GM21529 (cell line): ENCODE results near the gene DGLUCY.
"Not testable (repeated sequence)": the region's sequence is repeated elsewhere in the genome, so short reads cannot be mapped to it uniquely, and the experiment has no call there.

Source experiments
- ATAC-seq: cut with Tn5 transposase; IDR thresholded peaks from one replicate; pipeline ENCODE4 v1.9.1; 2021; ENCODE audit not compliant: unreplicated experiment

The DGLUCY gene

DNA sequence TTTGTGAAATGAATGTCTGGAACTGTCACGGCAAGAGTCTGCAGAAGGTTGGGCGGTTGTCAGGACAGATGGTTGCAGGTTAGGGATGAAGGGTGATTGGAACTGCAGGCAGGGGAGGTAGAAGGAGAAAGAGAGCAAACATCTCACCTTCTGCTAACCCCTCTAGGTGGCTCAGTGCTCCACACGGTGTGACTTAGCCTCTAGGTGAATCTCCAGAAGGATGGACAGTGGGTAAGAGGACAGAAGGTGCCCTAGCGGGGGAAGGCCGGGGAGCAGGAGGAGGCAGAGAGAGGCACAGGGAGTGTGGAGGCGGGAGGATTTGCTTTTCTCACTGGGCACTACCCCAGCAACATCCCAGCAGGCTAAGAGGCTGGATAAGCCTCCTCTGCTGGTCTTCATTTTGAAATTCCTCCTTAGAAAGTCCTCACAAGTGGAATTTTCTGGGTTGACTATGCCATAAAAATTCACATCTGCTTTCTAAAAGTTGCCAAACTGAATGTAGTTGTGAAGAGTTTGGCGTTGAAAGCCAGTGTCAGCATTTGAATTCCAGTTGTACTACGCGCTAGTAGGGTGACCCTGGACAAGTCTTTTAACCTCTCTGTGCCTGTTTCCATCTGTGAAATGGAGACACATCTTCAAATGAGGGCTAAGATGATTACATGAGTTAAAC, 141.3 kb downstream of the DGLUCY start:
- ATAC-seq, result no peak

DNA sequence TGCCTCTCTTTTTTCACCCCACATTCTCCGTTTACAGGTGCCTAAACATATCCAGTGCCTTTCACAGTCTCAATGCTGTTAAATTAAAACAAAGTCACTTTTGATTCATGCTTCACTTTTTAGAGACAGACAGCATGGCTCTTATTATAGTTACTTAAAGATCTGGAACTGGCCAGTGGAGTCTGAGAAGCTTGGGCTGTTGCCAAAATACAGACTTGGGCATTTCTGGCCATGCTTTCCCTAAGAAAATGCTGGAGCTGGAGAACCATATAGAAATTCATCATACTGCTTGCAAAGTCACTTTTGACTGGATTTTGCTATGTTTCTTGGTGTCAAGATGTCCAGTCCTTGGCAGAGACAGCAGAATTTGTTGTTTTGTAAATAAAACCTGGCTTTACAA, 142.8 kb downstream of the DGLUCY start:
- ATAC-seq, result no peak

DNA sequence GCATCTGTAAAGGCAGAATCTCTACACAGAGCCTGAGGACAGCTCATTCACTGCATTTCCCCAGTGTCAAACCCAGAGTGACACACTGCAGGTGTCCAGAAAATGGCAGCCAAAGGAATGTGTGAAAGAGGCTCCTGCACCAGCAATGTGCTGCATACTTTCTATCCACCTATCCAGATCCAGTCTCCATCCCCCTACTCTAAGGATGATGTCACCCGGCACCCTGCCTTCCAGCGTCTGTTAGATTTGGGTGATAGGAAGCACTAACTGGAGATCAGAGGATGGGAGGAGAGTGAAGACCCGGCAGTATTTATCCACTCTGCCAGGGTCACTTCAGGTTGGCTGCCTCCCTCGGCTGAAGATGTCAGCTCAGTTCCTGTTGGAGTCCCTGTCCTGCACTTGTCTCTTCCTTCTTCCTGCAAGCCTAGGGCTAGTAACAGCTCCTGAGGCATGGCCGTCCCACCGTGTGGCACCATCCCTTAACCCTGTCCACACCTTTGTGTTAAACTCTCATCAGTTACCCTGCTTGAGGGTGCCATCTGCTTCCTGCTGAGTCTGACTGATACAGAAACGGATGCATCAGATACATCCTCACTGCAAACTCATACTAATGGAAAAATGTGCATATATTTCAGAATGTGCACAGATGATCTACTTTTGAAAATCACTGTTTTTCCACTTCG, 143.6 kb downstream of the DGLUCY start:
- ATAC-seq, result no peak

DNA sequence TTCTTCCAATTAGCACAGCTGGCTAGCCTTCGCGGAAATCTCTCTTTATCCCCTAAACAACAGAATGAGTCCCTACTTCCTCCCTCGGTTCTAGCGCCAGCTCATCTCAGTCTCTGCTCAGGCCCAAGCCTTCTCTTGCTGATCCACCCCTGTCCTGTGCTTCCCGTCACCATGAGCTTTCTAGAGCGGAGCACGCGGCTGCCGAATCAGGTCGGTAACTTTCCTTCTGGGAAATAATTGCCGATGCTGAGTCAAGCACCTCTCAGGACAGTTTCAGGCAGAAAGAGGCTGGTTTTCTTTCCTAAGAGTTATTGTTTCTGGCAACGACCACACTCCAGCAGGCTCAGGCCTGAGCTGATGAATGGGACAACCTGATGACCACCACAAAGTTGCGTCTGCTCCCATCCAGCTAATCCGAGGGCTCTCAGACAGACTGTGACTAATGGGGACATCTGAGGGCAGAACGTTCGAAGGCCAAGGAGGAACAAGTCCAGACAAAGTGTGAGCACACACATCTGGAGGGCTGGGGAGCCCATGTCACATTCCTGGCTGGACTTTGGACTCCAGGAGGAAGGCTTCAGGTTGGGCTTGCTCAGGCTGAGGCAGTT, 144.2 kb downstream of the DGLUCY start:
- no peak for ATAC-seq

DNA sequence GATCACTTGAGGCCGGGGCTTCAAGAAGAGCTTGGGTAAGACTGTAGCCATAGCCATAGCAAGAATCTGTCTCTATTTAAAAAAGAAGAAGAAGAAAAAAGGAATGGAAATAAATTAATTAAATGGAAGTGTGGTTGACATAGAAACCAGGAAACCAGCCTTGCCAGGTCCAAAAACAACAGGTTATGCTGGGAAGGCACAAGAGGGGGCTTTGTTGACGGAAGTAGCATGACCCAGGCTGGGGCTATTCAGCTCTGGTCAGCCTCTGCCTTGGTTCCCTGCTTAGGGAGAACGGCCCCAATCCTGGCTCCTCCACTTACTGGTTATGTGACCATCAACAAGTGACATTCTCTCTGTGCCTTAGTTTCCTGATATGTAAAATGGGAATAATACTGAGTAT, 145.0 kb downstream of the DGLUCY start:
- ATAC-seq, result no peak

DNA sequence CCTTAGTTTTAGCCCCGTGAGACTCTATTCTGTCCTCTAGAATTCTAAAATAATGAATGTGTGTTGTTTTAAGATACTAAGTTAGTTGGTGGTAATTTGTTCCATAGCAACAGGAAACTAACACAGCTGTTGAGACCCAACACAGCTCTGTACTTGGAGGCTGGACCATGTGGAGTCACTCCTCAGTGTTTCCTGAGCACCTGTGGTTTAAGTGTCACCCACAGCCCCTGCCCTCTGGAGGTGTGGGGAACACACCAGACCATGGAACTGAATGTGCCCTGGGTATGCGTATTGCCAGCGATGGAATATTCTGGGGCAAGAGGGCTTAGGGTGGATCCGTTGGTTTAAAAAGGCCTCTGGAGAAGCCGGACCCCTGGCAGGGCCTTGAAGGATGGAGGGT, 147.2 kb downstream of the DGLUCY start:
- no peak for ATAC-seq

DNA sequence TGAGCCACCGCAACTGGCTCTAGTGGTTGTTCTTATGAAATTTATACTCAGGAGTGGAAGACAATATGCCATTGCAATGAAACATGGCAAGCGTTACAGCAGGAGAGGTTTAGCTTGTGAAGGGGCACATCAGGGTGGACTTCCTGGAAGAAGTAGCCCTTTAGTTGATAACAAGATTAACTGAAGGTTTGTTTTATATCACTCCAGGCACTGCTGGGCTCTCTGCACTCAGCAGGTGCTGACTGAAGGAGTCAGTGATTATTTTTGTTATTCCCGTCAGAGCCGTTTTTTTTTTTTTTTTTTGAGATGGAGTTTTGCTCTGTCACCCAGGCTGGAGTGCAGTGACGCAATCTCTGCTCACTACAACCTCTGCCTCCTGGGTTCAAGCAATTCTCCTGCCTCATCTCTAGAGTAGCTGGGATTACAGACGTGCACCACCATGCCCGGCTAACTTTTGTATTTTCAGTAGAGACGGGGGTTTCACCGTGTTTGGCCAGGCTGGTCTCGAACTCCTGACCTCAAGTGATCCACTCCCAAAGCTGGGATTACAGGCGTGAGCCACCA, 148.2 kb downstream of the DGLUCY start:
- no peak for ATAC-seq

DNA sequence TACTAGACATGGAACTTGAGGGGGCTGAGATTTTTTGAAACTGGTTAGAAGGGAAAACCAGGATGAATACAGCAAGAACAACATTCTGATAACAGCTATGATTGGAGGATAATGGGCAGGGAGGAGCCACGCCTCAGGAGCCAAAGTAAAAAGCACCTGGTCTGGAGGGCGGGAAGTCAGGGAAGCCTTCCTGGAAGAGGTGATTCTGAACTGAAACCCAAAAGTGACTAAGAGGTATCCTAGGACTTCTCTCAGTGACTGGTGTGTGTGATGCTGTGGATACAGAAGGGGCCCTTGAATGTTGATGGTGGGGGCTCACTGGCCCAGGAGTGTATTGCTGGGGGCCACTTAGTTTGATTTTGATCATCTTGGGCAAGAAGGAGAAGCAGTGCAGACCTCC, 149.5 kb downstream of the DGLUCY start:
- ATAC-seq, result no peak

DNA sequence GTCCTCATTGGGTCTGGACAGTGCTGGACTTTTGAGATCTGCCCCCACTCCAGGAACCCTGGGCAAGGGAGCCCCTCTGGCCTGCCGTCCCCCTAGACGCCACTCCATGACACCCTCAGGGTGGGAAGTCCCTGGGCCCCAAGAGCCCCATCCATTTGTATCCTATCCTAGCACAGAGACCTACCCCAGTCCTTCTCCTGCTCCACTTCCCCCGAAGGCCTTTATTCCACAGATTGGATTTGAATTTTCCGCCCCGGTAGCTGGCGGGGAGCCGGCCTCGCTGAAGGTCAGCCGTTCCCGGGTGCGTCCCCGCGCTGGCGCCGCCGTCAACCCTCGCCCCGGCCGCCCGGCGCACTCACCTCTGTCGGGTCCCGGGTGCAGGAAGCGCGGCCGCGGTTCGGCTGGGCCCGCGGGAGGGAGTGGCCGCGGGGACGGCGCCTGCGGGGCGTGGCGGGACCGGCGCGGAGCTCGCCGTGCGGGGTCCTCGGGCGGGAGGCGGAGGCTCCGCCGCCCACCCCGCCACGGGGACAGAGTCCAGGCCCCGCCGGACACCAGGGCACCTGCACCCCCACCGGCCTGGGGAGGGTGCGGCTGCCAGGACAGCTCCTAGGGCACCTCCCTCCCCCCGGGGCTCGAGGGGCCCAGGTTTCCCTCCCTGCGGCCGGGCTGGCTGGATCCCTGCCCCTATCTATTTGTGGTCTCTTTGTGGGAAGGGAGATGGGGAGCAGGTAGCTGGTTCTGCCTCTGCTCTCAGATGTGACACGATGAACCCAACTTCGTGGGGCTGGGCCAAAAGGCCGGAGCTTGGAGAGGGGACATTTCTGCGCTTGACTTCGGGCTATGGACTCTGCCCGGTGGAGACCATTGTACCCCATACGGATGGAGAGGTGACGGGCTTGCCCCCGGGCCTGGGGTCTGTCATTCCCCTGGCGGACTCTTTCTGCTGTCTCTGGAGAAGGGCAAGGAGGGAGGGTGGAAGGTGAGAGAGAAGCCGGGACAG, 150.6 kb downstream of the DGLUCY start:
- ATAC-seq, result no peak

DNA sequence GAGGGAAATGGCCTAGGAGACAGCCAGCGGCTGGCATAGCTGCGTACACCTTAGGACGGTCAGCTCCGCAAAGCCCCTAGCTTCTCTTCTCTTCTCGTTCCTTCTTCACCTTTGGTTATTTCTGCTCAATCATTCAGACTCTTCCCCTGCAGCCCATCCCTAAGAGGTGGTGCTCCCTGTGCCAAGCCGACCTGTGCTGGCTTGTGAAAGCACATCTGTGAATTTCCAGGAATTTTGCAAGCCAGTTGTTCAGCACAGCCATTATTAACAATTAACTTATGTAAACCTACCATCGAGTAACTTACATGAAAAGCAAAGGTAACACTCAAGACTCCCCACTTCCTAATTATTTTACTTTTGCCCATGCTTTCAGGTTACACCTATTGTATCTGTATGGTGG, 151.5 kb downstream of the DGLUCY start:
- ATAC-seq, result no peak

DNA sequence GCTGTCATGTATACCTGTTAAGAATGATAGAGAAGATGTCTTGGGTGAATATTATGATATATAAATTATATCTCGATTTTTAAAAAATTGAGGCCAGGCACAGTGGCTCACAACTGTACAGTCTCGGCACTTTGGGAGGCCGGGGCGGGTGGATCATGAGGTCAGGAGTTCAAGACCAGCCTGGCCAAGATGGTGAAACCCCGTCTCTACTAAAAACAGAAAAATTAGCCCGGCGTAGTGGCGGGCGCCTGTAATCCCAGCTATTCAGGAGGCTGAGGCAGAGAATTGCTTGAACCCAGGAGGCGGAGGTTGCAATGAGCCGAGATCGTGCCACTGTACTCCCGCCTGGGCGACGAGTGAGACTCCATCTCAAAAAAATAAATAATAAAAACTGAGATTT, 152.4 kb downstream of the DGLUCY start:
- ATAC-seq, result not testable (repeated sequence)

DNA sequence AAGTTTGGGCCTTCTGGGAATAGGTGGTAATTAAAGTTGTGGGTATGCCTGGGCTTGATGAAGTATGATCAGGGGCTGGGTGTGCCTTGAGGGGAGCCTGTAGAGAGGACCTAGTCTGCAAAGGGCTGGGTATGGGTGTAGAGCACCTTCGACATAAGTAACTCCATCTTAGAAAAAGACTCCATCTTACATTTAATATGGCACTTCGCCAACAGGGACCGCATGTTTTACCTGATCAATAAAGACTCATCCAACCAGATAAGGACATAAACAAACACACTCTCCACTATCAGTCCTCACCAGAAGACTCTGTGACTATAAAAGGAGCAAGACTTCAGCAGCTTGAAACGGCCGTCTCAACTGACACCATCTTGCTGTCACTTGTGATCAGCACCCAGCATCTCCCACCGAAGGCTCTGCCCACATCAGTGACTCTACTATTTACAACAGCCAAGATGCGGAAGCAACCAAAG, 154.1 kb downstream of the DGLUCY start:
- no peak for ATAC-seq

DNA sequence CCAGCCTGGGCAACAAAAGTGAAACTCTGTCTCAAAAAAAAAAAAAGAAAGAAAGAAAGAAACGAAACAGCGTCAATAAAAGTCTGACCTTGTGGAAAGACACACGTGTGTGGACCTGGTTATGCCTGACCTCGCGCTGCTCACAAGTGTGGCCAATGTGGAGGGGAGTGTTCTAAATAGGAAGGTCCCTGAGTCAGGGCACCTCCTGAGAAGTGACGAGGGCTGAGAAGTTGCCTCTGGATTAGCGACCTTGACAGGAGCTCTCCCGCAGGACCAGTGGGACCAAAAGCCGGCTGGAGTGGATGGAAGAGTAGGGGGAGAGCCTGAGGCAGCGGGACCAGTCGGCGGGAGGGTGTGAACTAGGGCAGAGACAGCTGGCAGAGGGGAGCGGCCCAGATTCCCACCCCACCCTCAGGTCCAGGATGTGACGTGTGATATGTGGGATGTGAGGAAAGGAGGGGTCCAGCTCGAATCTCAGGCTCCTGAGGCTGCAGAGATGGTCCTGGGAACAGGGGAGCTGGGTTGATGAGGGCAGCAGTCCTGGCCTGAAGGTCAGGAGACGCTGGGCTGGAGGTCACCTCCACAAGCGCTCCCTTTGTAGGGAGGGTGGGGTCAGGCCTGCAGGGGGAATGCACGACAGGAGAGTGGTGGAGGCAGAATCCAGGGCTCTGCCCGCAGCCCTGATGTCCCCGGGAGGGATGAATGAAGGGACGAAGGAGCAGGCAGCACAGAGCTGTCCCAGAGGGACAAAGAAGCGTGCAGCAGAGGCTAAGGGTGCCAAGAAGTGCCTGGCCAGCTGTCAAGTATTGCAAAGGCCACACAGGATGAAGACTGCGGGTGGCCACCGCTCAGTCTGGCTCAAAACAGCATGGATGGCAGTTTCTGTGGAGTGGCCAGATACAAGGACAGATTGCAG, 155.5 kb downstream of the DGLUCY start:
- ATAC-seq, result no peak

DNA sequence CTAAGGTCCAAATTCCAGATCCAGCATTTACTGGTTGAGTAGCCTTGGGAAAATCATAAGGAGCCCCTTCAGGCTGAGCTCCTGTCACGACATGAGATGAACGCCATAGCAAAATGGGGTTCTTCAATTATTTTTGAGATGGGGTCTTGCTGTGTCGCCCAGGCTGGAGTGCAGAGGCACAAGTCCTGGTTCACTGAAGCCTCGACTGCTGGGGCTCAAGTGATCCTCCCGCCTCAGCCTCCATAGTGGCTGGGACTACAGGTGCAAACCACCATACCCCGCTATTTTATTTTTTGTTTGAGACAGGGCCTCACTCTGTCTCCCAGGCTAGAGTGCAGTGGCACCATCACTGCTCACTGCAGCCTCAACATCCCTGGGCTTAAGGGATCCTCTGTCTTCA, 156.3 kb downstream of the DGLUCY start:
- no peak for ATAC-seq

DNA sequence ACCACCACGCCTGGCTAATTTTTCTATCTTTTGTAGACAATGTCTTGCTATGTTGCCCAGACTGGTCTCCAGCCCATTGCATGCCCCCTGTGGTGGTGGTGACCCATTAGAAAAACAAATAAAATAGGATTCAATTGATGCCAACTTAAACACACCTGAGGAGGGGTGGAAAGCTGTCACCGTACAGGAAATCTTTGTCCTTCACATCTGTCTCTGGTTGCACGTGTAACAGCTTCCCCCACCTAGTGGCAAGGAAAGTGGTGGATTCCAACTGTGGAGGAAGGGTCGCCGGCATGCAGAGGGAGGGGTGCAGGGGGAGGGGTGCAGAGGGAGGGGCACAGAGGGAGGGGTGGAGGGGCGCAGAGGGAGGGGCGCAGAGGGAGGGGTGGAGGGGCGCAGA, 156.7 kb downstream of the DGLUCY start:
- ATAC-seq, result no peak

DNA sequence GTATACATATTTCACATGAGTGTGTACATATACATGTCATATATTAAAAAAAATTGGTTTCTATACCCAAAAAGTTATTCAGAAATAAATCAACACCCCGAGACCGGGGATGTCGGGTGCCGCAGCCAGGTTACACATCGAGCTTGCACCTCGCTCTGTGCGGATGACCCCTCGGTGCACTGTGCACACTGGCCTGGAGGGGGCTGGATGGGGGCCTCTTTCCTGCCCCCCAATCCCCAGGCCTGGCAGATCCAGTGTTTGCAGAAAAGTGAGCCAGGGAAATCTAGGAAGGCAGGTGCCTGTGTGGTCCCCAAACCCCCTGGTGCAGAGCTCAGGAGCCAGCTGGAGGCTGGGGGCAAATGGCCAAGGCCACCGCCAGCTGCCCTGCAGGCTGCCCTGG, 157.8 kb downstream of the DGLUCY start:
- ATAC-seq, result no peak

DNA sequence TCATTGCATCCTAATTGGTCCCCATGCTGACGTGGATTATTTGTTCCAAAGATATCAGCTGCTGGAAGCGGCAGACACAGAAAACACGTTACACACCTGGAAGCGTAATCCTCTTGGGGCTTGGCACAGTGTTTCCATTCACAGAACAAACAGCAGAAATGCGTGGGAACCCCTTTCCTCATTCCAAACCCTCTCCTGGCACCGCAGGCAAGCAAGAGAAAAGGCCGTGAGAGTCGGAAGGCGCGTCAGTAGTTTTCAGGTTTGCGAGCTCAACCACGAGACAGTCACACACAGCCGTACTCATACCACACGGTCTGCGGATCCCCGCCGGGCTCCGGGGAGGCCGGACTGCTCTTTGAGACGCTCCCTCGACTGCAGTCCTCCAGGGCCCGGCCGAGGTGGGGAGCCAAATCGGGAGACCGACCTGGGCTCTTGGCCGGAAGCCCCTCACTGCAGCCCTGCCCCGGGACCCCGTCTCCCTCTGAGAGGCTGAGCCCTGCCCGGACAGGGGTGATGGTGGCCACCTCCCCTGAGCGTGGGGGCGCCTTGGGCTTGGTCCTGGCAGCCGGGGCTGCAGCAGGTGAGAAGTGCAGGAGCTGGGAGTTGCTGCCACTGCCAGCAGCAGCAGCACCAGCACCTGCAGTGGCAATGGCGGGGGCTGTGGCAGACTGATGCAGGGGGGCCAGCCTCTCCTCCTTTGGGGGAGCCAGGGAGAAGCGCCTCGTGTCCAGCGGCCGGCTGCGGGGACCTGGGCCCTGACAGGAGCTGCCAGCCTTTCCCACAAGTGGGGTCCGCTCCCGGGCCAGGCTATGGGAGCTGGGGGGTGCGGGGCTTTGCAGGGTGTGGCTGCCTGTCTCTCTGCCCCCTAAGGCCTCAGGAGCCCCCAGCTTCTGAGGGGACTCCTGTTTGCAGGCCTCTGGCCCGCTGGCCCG, 158.7 kb downstream of the DGLUCY start:
- no peak for ATAC-seq

DNA sequence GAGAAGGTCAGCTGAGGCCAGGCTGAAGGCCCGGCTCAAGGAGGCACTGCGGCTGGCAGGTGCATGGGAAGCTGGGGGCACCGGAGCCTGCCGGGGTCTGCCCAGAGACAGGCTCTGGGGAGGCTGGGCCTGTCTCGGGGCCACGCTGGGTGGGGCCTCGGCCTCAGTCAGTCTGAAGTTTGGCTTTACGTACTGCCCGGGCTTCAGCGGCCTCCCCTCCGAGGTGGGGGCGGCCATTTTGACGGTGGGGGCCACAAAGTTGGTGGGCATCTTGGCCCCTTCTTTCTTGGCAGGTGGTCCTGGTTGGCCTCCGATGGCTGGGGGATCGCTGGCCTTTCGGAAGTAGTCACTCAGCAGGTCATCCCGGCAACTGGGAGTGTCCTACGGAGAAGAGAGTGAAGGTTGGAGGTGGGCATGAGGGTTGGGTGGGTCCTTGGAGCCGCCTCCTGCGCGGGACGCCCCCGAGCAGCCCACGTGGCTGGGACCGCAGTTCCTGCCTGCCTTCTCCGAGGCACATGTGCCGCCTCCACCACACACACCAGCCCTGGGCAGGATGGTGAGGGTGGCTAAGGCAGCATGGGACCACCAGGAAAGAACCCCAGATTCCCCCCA, 159.5 kb downstream of the DGLUCY start:
- ATAC-seq, result no peak
